ENCODE results near the gene MRPL9.
"Not testable (repeated sequence)": the region's sequence is repeated elsewhere in the genome, so short reads cannot be mapped to it uniquely, and the experiment has no call there.

Gene MRPL9

GRCh38 chr1:151782741-151783140, 19.4 kb upstream of the MRPL9 start:
- no peak for DNase-seq

- DNase-seq: not testable (repeated sequence)
Observed at GRCh38 chr1:151782026-151782425, 18.7 kb upstream of the MRPL9 start.

DNA sequence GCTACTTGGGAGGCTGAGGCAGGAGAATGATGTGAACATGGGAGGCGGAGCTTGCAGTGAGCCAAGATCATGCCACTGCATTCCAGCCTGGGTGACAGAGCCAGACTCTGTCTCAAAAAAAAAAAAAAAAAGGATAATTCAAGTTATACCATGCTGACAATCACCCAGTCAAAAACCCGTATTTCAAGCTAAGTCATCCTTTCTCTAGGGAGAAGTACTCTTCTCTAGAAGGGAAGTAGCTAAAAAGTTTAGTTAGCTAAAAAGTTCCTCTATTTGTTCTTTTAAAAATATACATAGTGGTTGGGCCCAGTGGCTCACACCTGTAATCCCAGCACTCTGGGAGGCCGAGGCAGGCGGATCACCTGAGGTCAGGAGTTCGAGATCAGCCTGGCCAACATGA, 17.4 kb upstream of the MRPL9 start:
- not testable (repeated sequence) for DNase-seq

GRCh38 chr1:151779852-151780251, 16.6 kb upstream of the MRPL9 start:
- no peak for DNase-seq

DNA sequence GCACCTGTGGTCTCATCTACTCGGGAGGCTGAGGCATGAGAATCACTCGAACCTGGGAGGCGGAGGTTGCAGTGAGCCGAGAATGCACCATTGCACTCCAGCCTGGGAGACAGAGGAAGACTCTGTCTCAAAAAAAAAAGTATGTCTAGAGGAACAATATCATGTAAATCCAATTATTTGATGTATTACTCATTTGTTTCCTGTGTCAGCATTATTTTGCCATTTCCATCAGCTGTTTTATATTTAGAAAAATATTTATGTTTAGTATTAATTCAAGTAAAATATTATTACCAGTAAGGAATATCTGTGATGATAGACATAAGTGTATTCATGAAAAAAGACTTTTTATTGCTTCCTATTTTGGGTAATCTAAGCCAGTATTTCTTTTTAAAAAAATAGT, 14.0 kb upstream of the MRPL9 start:
- DNase-seq: no peak

DNA sequence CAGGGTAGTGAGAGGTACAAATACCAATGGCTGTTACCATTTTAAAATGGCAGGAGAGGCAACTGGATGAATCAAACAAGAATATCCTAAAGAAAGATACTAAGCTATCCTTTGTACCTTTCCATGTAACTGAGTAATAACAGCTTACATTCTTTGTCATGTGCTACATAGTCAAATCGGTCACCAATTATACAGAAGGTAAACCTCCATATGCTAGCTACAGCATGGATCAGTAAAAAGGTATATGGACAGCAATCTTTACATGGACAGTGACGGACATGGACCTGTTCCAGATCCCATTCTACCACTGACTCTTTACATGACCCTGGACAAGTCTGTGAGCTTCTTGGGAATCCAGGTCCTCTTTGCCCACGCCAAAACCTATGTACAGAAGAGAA, 13.4 kb upstream of the MRPL9 start:
- no peak for DNase-seq

DNA sequence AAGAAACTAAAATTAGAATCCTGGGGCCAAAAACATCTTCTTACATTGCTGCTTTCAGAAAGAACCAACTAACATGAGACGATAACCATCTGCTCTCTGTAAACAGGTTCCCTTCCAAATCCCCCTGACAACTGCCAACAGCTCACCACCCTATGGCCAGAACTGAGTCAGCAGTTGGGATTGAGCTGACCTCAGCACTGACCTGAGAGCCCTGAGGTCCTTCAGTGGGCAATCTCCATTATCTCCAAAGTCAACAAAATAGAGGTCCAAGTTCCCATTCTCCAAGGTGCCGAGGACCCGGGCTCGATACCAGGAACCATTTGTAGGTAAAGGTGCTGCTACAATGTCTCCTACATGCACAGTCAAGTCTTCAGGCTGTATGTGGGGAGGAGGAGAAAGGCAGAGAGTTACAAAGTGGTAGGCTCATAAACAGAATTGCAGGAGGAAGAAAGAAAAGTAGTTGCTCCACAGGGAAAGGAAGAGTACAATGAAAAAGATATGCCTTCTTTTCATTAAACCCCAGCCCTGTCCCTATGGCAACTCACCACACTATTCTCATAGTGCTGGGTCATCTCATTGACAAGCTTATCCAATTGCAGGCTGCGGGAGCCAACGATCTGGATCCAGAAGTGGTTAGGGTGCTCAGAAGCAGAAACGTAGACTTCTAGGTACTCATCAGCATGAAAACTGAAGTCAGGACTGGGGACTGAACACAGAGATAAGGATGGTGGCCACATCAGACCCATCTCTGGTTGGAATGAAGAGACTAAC, 12.8 kb upstream of the MRPL9 start:
- DNase-seq: no peak

DNA sequence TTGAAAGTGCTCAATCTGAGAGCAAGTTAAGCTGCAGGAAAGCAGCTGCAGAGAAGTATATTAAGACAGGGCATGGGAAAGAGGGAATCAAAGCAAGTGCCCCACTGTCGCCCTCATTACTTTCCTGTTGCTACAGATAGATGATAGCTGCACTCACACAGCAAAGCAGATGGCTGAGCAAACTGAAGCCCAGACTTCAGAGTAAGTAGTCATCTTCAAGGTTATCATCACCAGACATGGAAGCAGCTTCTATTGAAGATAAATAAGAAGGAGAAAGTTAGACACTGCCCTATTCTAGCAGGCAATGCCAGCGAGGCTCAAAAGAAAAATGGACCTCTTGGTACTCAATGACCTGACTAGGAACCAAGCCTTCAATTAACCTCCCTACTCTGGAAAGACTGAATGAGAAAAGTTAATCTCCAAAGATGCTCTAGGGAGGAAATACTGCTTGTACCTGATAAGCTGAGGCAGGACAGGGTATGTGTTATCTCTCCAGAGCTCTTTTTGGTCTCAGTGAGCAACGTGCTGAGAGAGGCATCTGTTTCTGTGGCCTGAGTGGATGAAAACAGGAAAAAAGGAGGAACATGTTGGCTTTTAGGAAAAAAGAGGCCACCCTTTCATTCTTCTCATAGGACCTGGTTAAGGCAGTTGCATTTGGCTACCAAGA, 11.1 kb upstream of the MRPL9 start:
- no peak for DNase-seq

DNA sequence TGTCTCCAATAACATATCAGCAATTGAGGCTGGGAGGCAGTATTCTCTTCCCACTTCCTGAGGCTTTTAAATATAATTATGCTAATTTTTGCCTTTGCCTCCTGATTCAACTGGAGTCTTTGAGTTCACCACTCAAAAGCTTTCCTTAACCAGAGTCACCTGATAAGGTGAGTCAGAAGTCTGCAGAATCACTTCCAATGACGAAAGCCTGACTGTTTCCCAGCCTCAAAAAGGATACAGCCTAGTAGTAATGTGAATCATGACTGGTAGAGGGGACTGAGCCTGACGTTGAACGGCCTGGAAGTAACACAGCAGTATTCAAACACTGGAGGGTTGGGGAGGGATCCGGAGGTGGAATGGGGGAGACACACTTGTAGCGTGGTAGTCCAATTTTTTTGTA, 10.4 kb upstream of the MRPL9 start:
- DNase-seq: no peak

DNA sequence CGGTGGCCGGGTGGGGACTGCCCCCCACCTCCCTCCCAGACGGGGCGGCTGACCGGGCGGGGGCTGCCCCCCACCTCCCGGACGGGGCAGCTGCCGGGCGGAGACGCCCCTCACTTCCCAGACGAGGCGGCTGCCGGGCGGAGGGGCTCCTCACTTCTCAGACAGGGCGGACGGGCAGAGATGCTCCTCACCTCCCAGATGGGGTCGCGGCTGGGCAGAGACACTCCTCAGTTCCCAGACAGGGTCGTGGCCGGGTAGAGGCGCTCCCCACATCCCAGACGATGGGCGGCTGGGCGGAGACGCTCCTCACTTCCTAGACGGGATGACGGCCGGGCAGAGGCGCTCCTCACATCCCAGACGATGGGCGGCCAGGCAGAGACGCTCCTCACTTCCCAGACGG, 6.0 kb upstream of the MRPL9 start:
- not testable (repeated sequence) for DNase-seq

DNA sequence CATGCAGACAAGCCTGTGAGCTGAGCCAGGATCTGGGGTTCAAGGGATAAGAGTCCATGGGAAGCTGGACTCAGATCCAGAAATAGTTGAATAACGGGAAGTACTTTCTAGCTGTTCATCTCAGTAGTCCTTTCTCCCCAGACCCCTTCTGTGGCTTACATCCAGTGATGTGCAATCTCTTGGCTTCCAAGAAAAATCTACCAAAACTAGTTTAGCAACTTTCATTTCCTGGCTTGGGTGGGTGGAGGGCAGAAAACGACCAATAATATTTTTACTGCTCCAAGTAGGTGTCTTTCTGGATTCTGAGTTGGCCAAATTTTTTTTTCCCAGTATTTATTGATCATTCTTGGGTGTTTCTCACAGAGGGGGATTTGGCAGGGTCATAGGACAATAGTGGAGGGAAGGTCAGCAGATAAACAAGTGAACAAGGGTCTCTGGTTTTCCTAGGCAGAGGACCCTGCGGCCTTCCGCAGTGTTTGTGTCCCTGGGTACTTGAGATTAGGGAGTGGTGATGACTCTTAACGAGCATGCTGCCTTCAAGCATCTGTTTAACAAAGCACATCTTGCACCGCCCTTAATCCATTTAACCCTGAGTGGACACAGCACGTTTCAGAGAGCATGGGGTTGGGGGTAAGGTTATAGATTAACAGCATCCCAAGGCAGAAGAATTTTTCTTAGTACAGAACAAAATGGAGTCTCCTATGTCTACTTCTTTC, 5.2 kb upstream of the MRPL9 start:
- DNase-seq: not testable (repeated sequence)

DNA sequence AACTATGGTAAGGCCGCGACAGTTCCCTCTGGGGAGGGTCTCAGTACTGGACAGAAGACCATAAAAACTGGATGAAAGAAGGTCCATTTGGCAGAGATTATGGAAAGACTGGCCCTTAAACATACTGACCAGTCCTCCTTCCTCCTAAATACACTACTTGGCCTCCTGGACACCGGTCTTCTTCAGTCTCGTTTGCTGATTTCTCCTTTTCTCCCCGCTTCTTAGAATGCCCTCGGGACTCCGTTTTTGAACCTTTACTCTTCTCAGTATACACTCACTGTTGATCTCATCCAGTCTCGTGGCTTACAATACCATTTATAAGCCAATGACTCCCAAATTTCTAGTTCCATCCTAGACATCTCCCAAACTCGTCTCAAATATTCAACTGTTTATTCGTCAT, 694 bp upstream of the MRPL9 start:
- DNase-seq: no peak

DNA sequence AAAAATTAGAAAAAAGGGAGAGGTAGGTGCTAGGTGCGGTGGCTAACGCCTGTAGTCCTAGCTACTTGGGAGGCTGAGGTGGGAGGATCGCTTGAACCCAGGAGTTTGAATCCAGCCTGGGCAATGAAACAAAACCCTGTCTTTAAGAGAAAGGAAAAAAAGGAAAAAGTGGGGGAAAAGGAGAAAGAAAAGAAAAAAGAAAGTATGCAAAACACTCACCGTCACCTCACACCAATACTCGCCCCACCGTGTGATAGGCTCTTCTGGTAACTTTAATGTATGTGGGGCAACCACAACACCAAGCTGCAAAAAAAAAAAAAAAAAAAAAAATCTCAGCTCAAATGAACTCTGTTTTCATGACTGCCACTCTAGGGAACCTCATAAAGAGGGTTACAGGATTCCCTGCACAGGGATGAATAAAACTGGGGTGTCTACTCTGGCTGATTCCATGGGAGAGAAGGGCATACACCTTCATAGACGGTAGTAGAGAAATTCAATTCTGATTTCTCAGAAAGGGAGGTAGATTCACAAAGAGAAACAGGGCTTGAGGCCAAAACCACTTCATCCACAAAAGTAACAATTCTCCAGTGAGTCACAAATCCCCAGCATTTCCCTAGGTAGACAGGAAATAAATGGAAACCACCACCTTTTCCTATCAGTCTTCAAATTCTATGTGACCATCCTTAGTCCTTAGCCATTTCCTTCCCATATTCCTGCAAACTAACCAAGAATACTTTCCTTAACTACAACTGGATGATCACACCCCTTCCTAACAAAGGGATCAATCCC, 2.5 kb downstream of the MRPL9 start:
- DNase-seq: no peak

GRCh38 chr1:151759241-151759640, 4.1 kb downstream of the MRPL9 start:
- DNase-seq: no peak

DNA sequence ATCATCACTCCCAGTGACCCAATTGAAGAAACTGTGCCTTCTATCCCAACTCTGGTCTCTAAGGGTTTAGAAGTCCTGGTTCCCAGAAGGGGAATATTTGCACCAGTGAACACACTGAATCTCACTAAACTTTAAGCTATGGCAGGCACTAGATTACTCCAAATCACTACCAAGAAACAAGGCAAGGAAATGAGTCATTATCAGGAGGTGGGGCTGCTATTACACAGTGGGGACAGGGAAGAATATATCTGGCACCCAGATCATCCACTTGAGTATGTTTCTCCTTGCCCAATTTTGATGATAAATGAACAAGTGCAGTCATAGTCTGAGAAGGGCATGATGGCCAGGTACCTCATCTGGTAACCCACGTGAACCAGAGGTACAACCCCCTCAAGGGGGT, 7.0 kb downstream of the MRPL9 start:
- no peak for DNase-seq

- no peak for DNase-seq
Observed at GRCh38 chr1:151741516-151741915, 21.8 kb downstream of the MRPL9 start.

GRCh38 chr1:151739590-151740355, 23.5 kb downstream of the MRPL9 start:
- DNase-seq: no peak

GRCh38 chr1:151737479-151737878, 25.8 kb downstream of the MRPL9 start:
- no peak for DNase-seq

DNA sequence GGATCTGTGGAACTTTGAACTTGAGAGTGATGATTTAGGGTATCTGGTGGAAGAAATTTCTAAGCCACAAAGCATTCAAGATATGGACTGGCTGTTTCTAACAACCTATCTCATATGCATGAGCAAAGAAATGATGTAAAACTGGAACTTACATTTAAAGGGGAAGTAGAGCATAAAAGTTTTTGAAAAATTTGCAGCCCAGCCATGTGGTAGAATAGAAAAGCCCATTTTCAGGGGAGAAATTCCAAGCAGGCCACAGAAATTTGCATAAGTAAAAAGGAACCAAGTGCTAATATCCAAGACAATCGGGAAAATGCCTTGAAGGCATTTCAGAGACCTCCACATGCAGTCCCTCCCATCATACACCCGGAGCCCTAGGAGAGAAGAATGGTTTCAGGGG, 26.3 kb downstream of the MRPL9 start:
- no peak for DNase-seq

GRCh38 chr1:151733995-151734394, 29.3 kb downstream of the MRPL9 start:
- DNase-seq: not testable (repeated sequence)

DNA sequence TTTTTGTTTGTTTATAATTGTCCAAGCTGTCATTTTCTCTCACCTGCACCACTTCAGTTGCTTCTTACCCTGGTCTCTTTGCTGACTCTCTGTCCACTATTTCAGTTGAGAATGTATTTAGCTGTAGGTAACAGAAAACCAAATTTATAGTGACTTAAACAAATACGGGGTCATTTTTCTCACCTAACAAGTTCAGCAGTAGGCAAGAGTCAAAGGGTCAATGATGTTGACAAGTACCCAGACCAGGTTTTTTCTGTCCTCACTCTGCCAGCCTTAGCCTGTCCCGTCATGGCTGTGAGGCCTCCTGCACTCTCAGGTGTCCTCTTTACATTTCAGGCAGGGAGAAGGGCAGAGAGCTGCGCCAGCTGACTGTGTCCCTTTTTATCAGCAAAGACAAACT, 30.2 kb downstream of the MRPL9 start:
- no peak for DNase-seq

DNA sequence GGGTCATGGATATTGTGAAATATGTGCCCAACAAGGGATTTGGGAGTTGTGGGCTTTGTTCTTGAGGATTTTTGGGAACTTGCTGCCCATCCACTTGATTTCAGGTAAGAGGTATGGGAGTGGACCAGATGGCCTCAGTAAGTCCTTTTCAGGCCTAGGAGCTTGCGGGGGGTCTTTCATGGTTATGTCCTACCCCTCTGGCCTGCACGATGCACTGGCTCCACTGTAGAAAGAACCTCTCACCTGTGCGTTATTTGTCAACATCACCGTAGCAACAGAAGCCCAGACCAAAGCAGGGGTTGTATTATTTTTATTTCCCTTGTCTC, 33.4 kb downstream of the MRPL9 start:
- no peak for DNase-seq

Measured in left hindlimb (tissue), 1 donor.